ENCODE results near the gene ITPR2. TPM values are rescaled to one million over a fixed set of nuclear protein-coding genes. Genes with fewer than 3 reads are reported as not detected.

ITPR2 gene
- total and polyA plus RNA-seq, 2 of the 13 experiments (the other 11 are each of a cell fraction or from before 2014, with no cell fraction given): 31.9 to 81.9 TPM

GRCh38 chr12:26832822-26833742, at the start of gene ITPR2 (continued):
- TF ChIP-seq RAD51 (IDR thresholded peaks at IDR 0.05; ENCODE audit: borderline replicate concordance): no peak
- no peak for TF ChIP-seq ZBTB26 (CRISPR knock-in tag; IDR thresholded peaks at IDR 0.05; ENCODE audit: borderline replicate concordance)
- no peak for TF ChIP-seq ZNF180 (CRISPR knock-in tag; IDR thresholded peaks at IDR 0.05; ENCODE audit: borderline replicate concordance, low read depth)
- no peak; the same call in 1 of the 2 replicates for TF ChIP-seq BORCS8-MEF2B (CRISPR knock-in tag; IDR thresholded peaks at IDR 0.05)
- TF ChIP-seq, protein P1, sequence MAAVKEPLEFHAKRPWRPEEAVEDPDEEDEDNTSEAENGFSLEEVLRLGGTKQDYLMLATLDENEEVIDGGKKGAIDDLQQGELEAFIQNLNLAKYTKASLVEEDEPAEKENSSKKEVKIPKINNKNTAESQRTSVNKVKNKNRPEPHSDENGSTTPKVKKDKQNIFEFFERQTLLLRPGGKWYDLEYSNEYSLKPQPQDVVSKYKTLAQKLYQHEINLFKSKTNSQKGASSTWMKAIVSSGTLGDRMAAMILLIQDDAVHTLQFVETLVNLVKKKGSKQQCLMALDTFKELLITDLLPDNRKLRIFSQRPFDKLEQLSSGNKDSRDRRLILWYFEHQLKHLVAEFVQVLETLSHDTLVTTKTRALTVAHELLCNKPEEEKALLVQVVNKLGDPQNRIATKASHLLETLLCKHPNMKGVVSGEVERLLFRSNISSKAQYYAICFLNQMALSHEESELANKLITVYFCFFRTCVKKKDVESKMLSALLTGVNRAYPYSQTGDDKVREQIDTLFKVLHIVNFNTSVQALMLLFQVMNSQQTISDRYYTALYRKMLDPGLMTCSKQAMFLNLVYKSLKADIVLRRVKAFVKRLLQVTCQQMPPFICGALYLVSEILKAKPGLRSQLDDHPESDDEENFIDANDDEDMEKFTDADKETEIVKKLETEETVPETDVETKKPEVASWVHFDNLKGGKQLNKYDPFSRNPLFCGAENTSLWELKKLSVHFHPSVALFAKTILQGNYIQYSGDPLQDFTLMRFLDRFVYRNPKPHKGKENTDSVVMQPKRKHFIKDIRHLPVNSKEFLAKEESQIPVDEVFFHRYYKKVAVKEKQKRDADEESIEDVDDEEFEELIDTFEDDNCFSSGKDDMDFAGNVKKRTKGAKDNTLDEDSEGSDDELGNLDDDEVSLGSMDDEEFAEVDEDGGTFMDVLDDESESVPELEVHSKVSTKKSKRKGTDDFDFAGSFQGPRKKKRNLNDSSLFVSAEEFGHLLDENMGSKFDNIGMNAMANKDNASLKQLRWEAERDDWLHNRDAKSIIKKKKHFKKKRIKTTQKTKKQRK (IDR thresholded peaks at IDR 0.05; ENCODE audit: low read length): no peak
- no peak for TF ChIP-seq ZIK1 (CRISPR knock-in tag; IDR thresholded peaks at IDR 0.05; ENCODE audit: borderline replicate concordance, low read depth)
- no peak for TF ChIP-seq SP140L (CRISPR knock-in tag; IDR thresholded peaks at IDR 0.05; ENCODE audit: borderline replicate concordance)
- TF ChIP-seq ZBTB3 (CRISPR knock-in tag; IDR thresholded peaks at IDR 0.05; ENCODE audit: borderline replicate concordance, low read depth): no peak
- no peak for TF ChIP-seq YEATS2 (CRISPR knock-in tag; IDR thresholded peaks at IDR 0.05; ENCODE audit: borderline replicate concordance)
- TF ChIP-seq, protein P2, sequence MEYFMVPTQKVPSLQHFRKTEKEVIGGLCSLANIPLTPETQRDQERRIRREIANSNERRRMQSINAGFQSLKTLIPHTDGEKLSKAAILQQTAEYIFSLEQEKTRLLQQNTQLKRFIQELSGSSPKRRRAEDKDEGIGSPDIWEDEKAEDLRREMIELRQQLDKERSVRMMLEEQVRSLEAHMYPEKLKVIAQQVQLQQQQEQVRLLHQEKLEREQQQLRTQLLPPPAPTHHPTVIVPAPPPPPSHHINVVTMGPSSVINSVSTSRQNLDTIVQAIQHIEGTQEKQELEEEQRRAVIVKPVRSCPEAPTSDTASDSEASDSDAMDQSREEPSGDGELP (IDR thresholded peaks at IDR 0.05; ENCODE audit: borderline replicate concordance, low read depth): no peak
- TF ChIP-seq RELA (CRISPR knock-in tag; IDR thresholded peaks at IDR 0.05): no peak
- 0 out of 2 replicates have a peak, but pooled peaks have one; percentile 29 for TF ChIP-seq THAP11 (CRISPR knock-in tag; IDR thresholded peaks at IDR 0.05)
- TF ChIP-seq ZBTB49 (CRISPR knock-in tag; IDR thresholded peaks at IDR 0.05; ENCODE audit: borderline replicate concordance): no peak
- TF ChIP-seq ZNF101 (CRISPR knock-in tag; IDR thresholded peaks at IDR 0.05; ENCODE audit: borderline replicate concordance, low read depth): no peak
- no peak for TF ChIP-seq ZZZ3 (CRISPR knock-in tag; IDR thresholded peaks at IDR 0.05; ENCODE audit: borderline replicate concordance)
- no peak for TF ChIP-seq TP53 (CRISPR knock-in tag; conservative IDR thresholded peaks at IDR 0.05)
- no peak for TF ChIP-seq U2AF2 (IDR thresholded peaks at IDR 0.05; ENCODE audit: low read depth, low read length)
- TF ChIP-seq, protein P3, sequence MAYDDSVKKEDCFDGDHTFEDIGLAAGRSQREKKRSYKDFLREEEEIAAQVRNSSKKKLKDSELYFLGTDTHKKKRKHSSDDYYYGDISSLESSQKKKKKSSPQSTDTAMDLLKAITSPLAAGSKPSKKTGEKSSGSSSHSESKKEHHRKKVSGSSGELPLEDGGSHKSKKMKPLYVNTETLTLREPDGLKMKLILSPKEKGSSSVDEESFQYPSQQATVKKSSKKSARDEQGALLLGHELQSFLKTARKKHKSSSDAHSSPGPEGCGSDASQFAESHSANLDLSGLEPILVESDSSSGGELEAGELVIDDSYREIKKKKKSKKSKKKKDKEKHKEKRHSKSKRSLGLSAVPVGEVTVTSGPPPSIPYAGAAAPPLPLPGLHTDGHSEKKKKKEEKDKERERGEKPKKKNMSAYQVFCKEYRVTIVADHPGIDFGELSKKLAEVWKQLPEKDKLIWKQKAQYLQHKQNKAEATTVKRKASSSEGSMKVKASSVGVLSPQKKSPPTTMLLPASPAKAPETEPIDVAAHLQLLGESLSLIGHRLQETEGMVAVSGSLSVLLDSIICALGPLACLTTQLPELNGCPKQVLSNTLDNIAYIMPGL (CRISPR knock-in tag; IDR thresholded peaks at IDR 0.05; ENCODE audit: borderline replicate concordance in 1 of 2, low read depth in 1 of 2): peak in 1 of 2 experiments; percentile 49; a peak in 3 of 4 replicates
